Stimulated activated CD4-positive, alpha-beta T cell treated with anti-CD3 and anti-CD28 coated beads, Interleukin-12 subunit alpha, Interleukin-12 subunit beta, amount 100 ng/mL, for 48 hours (primary cell): Measurements from ENCODE around the gene CBR1.
"Not testable (repeated sequence)": the region's sequence is repeated elsewhere in the genome, so short reads cannot be mapped to it uniquely, and the experiment has no call there.

Experiments used
- DNase-seq, 3 donors: peaks; one replicate each; pipeline ENCODE4 v3.0.0-alpha.2; 2020; ENCODE audit warnings: low read depth in 2 of 3, low spot score in 1 of 3

CBR1 gene

DNA sequence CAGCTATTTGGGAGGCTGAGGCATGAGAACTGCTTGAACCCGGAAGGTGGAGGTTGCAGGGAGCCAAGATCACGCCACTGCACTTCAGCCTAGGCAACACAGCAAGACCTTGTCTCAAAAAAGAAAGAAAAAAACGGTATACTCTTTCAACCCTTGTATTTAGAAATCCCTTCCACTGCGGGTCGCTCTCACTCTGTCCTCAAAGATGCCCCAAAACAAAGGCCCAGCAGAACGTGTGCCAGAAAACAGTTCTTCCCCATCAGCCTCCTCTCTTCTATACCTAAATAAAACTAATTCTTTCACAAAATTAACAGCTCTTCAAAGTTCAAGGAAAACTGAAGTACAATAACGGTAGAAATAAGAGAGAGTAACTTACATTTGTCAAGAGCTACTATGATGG is 22.7 kb upstream of the CBR1 start:
- no peak for DNase-seq

DNA sequence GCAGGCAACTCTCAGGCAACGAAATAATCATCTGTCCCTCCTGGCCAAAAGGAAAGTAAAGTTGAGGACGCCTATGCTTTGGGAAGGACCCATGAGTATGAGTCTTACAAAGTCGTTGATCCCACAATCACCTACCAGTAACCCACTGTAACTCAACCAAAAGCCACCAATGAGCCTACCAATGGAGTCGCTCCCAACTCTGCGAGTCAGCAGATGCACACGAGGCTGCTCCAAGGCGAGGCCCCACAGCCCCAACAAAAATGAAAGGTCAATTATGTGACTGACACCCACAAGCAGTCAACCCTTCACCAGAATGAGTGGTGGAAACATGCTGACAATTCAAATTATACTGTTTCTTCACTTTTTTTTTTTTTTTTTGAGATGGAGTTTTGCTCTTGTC is 21.5 kb upstream of the CBR1 start:
- no peak for DNase-seq

GRCh38 chr21:36052860-36053714 is 16.7 kb upstream of the CBR1 start:
- DNase-seq, result no peak

DNA sequence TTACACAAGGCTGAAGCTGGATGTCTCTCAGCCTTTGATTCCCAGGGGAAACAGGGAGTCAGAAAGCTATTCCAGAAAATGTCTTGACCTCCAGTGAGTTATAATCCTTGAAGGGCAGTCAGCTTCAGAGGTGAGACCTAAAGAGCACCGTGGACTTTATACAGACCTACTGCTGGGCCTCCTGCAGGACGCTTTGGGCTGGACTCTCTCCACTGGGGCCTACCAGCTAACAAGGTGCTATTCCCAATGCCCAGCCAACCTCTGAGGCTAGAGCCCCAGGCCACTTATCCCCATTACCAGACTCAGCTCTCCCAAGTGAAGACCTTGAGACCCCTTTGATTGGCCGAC is 16.1 kb upstream of the CBR1 start:
- no peak for DNase-seq

DNA sequence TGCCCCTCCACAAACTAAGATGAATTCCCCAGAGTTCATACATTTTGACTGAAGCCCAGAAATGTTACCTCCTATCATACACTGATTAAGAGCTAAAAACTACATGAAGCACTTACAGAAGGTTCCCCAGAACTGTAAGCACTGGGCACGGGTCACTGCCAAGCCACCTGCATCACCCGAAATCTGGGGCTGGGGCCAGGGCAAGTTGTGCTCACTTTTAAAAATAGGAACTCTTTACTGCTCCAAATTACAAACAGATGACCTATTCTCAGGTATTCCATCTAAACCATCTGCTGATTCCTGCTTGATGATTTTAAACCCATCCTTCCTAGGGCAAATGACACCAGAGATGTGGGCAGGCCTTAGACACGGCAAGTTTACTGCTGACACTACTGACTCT is 14.3 kb upstream of the CBR1 start:
- no peak for DNase-seq

DNA sequence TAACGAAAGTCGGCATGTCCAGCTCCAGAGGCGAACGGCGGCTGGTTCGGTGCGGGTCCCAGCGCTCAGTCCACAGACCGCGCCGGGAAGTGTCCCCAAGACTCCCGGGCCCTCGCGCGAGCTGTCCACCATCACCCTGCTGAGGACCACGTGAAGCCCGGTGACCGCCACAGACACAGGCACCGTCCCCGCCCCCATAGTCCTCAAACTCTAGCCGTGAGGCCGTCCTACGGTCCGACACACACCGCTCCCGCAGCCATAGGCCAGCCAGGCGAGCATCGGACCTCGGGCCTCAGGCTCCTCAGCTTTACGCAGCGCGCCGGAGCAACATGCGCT is 10.0 kb upstream of the CBR1 start:
- DNase-seq, result peak in 1 of 3 donors; percentile 28

GRCh38 chr21:36060159-36060921 is 9.5 kb upstream of the CBR1 start, which contains the start of gene SETD4:
TSS of gene SETD4 (minus strand) at chr21:36060526. CDS start at chr21:36058888, 1,638 bp downstream.
- DNase-seq, result peak; percentile 84 to 93 (median 85)

- no peak for DNase-seq
Observed at GRCh38 chr21:36061445-36061844, 8.4 kb upstream of the CBR1 start.

- DNase-seq, result no peak
Observed at GRCh38 chr21:36063375-36064084, 6.3 kb upstream of the CBR1 start.

DNA sequence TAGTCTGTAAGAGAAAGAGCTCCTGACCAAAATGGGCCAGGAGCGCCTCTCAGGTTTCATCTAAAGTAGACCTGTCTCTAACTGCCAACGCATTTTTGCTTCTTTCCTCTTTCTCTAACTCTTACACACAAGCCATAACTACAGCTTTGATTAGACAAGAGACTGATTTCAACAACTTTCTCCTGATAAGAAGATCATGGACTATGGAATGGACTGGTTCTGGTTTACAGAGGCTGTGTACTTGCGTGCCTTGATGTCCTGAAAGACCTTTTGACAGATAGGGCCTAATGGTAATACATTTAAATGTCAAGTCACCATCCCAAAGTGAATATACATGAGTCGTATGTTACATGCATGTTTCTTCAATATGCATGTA is 5.8 kb upstream of the CBR1 start:
- DNase-seq, result no peak

GRCh38 chr21:36065497-36066036 is 4.3 kb upstream of the CBR1 start:
- peak in 1 of 3 donors; percentile 10 for DNase-seq

DNA sequence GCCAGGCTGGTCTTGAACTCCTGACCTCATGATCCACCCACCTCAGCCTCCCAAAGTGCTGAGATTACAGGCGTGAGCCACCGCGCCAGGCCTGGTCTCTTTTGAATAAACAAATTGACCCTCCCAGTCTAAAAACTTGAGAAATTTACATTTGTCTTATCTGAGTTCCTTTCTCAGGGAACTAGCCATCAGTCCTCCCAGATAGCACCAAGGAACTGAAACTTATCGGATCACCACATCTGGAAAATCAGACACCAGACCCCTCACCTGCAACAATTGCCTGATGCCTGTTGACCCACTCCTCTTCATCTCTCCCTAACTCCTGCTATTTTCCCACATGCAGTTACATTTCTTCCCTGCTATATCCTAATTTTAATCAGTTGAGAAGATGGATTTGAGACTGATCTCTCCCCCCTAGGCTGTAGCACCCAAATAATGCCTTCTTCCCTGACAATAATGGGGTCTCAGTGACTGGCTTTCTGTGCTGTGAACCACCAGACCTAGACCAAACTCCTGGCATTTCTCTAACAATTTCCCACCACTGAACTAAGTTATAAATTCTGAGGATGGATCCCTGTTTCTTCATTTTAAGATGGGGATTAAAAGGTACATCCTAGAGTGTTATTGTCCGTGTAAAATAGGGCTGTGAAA is 951 bp upstream of the CBR1 start:
- DNase-seq, result no peak

GRCh38 chr21:36070999-36071398 is 1.2 kb downstream of the CBR1 start:
- DNase-seq, result no peak

GRCh38 chr21:36072453-36073162 is 2.8 kb downstream of the CBR1 start:
- DNase-seq, result no peak

GRCh38 chr21:36073181-36073580 is 3.4 kb downstream of the CBR1 start:
- DNase-seq, result no peak

- not testable (repeated sequence) for DNase-seq
Observed at GRCh38 chr21:36073911-36074310, 4.1 kb downstream of the CBR1 start.

DNA sequence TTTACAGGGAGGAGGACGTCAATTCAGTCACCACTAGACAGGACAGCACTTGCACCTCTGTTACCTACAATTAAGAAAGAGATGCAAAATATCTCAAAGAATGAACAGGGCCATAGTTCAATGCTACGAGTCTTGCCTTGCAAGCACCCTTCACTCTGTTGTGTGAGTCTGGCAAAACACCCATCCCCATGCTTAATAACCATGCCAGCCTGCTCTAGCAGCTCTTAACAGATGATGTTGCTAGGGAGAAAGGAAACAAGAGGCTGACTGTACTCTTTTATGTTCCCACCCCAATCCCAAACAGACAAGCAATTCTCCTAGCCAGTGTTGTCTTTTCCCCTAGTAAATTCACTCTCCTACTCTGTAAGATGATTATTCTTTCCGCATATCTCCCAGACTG is 5.3 kb downstream of the CBR1 start:
- no peak for DNase-seq

DNA sequence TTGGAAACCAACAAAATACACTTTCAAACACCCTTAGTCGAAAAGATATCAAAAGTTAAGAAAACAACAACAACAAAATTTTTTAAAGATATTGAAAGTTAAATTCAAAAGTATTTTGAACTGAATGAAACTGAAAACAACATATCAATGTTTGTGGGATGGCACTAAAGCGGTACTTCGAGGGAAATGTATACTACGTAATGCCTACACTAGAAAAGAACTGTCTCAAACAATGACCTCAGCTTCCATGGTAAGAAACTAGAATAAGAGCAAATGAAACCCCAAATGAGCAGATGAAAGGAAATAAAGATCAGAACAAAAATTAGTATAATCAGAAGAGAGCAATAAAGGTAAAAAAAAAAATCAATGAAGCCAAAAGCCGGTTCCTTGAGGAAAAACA is 6.1 kb downstream of the CBR1 start:
- DNase-seq, result no peak

- no peak for DNase-seq
Observed at GRCh38 chr21:36076878-36077655, 7.2 kb downstream of the CBR1 start.

GRCh38 chr21:36077758-36078157 is 7.9 kb downstream of the CBR1 start:
- DNase-seq, result no peak
